SU-DHL-6 (cell line): ENCODE results near the gene MAP2K7.
A peak's percentile ranks its signal among the peaks of the same experiment; 100 is the strongest.

Source experiments
- H2AFZ ChIP-seq: fragments of 200-600 bp; sonication (generic); 2 replicates; pipeline ENCODE4 v1.6.1; 2014; ENCODE audit warnings: low read depth, mild to moderate bottlenecking, moderate library complexity, mixed read lengths, antibody characterized with exemption, low read length; ENCODE audit not compliant: severe bottlenecking
- H3F3A ChIP-seq: fragments of 200-600 bp; shearing (Covaris generic); 2 replicates; pipeline ENCODE4 v1.6.0; 2016; ENCODE audit warnings: antibody characterized with exemption, mild to moderate bottlenecking; ENCODE audit not compliant: insufficient read depth
- H3K27ac ChIP-seq: fragments of 200-600 bp; sonication (generic); 2 replicates; pipeline ENCODE4 v1.5.1; 2016; ENCODE audit warnings: low read depth, mild to moderate bottlenecking, low read length, moderate library complexity, mixed read lengths
- H3K27me3 ChIP-seq: fragments of 200-600 bp; sonication (generic), shearing (Covaris generic); 2 replicates; pipeline ENCODE4 v1.6.0; 2014; ENCODE audit warnings: mild to moderate bottlenecking, low read length
- H3K36me3 ChIP-seq: fragments of 200-600 bp; sonication (generic); 2 replicates; pipeline ENCODE4 v1.6.1; 2014; ENCODE audit warnings: mild to moderate bottlenecking, low read length, mixed read lengths
- H3K4me2 ChIP-seq: fragments of 300-600, 200-600 bp; shearing (Covaris generic), sonication (generic); 2 replicates; pipeline ENCODE4 v1.6.0; 2014; ENCODE audit warnings: low read length, low read depth, mild to moderate bottlenecking; ENCODE audit not compliant: poor library complexity, severe bottlenecking
- H3K4me3 ChIP-seq: fragments of 200-600 bp; sonication (generic); 2 replicates; pipeline ENCODE4 v1.5.1; 2014; ENCODE audit warnings: antibody characterized with exemption, low read length, mild to moderate bottlenecking, mixed read lengths; ENCODE audit not compliant: insufficient read depth, poor library complexity, severe bottlenecking
- H3K79me2 ChIP-seq: fragments of 200-600 bp; sonication (generic); 2 replicates; pipeline ENCODE4 v1.6.1; 2014; ENCODE audit warnings: mild to moderate bottlenecking, low read length, moderate library complexity; ENCODE audit not compliant: insufficient read depth
- H3K9ac ChIP-seq: fragments of 200-600 bp; sonication (generic); 2 replicates; pipeline ENCODE4 v1.7.0; 2014; ENCODE audit warnings: mild to moderate bottlenecking, low read length
- H3K9me2 ChIP-seq: fragments of 200-600 bp; sonication (generic); replicated peaks from 2 replicates; pipeline ENCODE4 v1.6.1; 2014; ENCODE audit warnings: low read length; ENCODE audit not compliant: insufficient read depth
- H3K9me3 ChIP-seq: fragments of 200-600 bp; sonication (generic); 2 replicates; pipeline ENCODE4 v1.6.1; 2014; ENCODE audit warnings: low read length, mixed read lengths; ENCODE audit not compliant: insufficient read depth
- H4K20me1 ChIP-seq: fragments of 200-600 bp; sonication (generic); 2 replicates; pipeline ENCODE4 v1.6.1; 2014; ENCODE audit warnings: low read depth, mild to moderate bottlenecking, antibody characterized with exemption, low read length, moderate library complexity, mixed read lengths
- EZH2phosphoT487 ChIP-seq: fragments of 200-600 bp; sonication (generic), shearing (Covaris generic); conservative IDR thresholded peaks from 2 replicates; pipeline ENCODE4 v1.6.1; 2018; ENCODE audit warnings: mild to moderate bottlenecking, antibody characterized with exemption, low read length, moderate library complexity, mixed read lengths
- TF ChIP-seq, protein P1 (sequence below): fragments of 200-600 bp; sonication (generic); IDR thresholded peaks from one replicate; pipeline ENCODE4 v1.5.1; 2017; ENCODE audit warnings: antibody characterized with exemption, mild to moderate bottlenecking, low read length, moderate library complexity; ENCODE audit not compliant: insufficient read depth, poor library complexity, severe bottlenecking

The MAP2K7 gene

GRCh38 chr19:7869453-7869909 lies 34.2 kb upstream of the MAP2K7 start:
- Histone ChIP-seq H3K4me2 (peak overlapping the region; percentile 90), H3K9me2 (no peaks in the 10 kb centered on the region), H3K36me3 (no peaks in the 10 kb centered on the region), H3K9me3 (no peaks in the 10 kb centered on the region), H3F3A (peaks cover 11% of the 10 kb centered on the region), H3K27me3 (no peaks in the 10 kb centered on the region), H3K9ac (peak overlapping the region; percentile 48; the same call in 1 of the 2 replicates), H2AFZ (peak overlapping the region; percentile 80), H3K27ac (no peak overlapping the region), H3K79me2 (no peaks in the 10 kb centered on the region), H3K4me3 (peak overlapping the region; percentile 53), H4K20me1 (no peaks in the 10 kb centered on the region)
- TF ChIP-seq, protein P1, sequence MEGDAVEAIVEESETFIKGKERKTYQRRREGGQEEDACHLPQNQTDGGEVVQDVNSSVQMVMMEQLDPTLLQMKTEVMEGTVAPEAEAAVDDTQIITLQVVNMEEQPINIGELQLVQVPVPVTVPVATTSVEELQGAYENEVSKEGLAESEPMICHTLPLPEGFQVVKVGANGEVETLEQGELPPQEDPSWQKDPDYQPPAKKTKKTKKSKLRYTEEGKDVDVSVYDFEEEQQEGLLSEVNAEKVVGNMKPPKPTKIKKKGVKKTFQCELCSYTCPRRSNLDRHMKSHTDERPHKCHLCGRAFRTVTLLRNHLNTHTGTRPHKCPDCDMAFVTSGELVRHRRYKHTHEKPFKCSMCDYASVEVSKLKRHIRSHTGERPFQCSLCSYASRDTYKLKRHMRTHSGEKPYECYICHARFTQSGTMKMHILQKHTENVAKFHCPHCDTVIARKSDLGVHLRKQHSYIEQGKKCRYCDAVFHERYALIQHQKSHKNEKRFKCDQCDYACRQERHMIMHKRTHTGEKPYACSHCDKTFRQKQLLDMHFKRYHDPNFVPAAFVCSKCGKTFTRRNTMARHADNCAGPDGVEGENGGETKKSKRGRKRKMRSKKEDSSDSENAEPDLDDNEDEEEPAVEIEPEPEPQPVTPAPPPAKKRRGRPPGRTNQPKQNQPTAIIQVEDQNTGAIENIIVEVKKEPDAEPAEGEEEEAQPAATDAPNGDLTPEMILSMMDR: no peak
- TF ChIP-seq EZH2phosphoT487: no peak

DNA sequence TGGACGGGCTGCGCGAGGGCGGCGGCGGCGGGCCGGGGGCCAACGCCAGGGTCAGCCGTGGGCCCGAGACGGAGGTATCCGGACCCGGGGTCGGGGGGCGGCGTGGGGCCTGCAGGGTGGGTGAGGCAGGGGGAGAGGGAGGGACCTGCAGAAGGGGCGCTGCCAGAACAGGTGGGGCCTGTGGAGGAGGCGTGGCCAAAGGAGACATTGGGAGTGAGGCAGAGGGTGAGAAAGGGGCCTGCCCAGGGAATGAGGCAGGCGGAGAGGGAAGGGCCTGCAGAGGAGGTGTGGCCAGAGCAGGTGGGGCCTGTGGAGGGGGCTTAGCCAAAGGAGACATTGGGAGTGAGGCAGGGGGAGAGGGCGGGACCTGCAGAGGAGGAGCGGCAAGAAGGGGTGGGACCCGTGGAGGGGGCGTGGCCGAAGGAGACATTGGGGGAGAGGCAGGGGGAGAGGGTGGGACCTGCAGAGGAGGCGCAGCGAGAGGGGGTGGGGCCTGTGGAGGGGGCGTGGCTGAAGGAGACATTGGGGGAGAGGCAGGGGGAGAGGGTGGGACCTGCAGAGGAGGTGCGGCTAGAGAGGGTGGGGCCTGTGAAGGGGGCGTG lies 33.7 kb upstream of the MAP2K7 start:
- no peaks in the 10 kb centered on the region for H3K9me3 ChIP-seq

GRCh38 chr19:7870571-7871436 lies 32.9 kb upstream of the MAP2K7 start:
- Histone ChIP-seq H3K36me3 (no peaks in the 10 kb centered on the region), H3K4me3 (no peak overlapping the region), H3K79me2 (no peaks in the 10 kb centered on the region), H3K27me3 (no peaks in the 10 kb centered on the region), H3K27ac (no peak overlapping the region), H3K9me2 (no peaks in the 10 kb centered on the region), H2AFZ (no peak overlapping the region), H3K9me3 (no peaks in the 10 kb centered on the region), H4K20me1 (no peaks in the 10 kb centered on the region), H3F3A (peaks cover 11% of the 10 kb centered on the region), H3K9ac (no peak overlapping the region), H3K4me2 (no peak overlapping the region)
- TF ChIP-seq, protein P1: no peak
- no peak for TF ChIP-seq EZH2phosphoT487

More for the DNA sequence above, 33.7 kb upstream of the MAP2K7 start:
- H3K9ac ChIP-seq: no peak overlapping the region
- H3K79me2 ChIP-seq: no peaks in the 10 kb centered on the region
- H3K36me3 ChIP-seq: no peaks in the 10 kb centered on the region
- no peak overlapping the region for H3K27ac ChIP-seq
- TF ChIP-seq, protein P1: no peak
- no peak for TF ChIP-seq EZH2phosphoT487
- H4K20me1 ChIP-seq: no peaks in the 10 kb centered on the region
- no peak overlapping the region for H2AFZ ChIP-seq
- H3K4me2 ChIP-seq: no peak overlapping the region
- H3K9me2 ChIP-seq: no peaks in the 10 kb centered on the region
- H3K27me3 ChIP-seq: no peaks in the 10 kb centered on the region
- no peak overlapping the region for H3K4me3 ChIP-seq
- peaks cover 11% of the 10 kb centered on the region for H3F3A ChIP-seq
